SK-N-SH treated with all-trans-retinoic acid at 6 μM for 48 hours (cell line): ENCODE measurements around the gene PFKFB4.

Experiments used
- ATAC-seq: fragments of 200-7000 bp; cut with Tn5 transposase; 3 replicates; pipeline ENCODE4 v1.9.1; 2020; ENCODE audit warnings: mild to moderate bottlenecking, moderate library complexity
- ARNTL ChIP-seq: fragments of 450-650 bp; formaldehyde crosslinking; IDR thresholded peaks from 2 replicates; pipeline ENCODE4 v1.5.0; 2020; ENCODE audit warnings: low read depth, mild to moderate bottlenecking, moderate library complexity, borderline replicate concordance
- BACH2 ChIP-seq: fragments of 250-450 bp; sonication (Bioruptor Pico); IDR thresholded peaks from 2 replicates; pipeline ENCODE4 v1.9.0; 2021; ENCODE audit warnings: mild to moderate bottlenecking, borderline replicate concordance
- CREB5 ChIP-seq: fragments of 250-450 bp; sonication (Bioruptor Pico); IDR thresholded peaks from 2 replicates; pipeline ENCODE4 v1.5.1; 2020; ENCODE audit warnings: low read depth, mild to moderate bottlenecking, moderate library complexity
- CSDC2 ChIP-seq: fragments of 250-450 bp; sonication (Bioruptor Pico); IDR thresholded peaks from 2 replicates; pipeline ENCODE4 v1.5.0; 2020; ENCODE audit warnings: mild to moderate bottlenecking, moderate library complexity
- ESRRG ChIP-seq: fragments of 250-450 bp; sonication (Bioruptor Pico); IDR thresholded peaks from 2 replicates; pipeline ENCODE4 v1.6.1; 2021; ENCODE audit warnings: mild to moderate bottlenecking
- GLIS3 ChIP-seq: fragments of 250-450 bp; sonication (Bioruptor Pico); IDR thresholded peaks from 2 replicates; pipeline ENCODE4 v1.5.0; 2020; ENCODE audit warnings: mild to moderate bottlenecking, moderate library complexity
- ISL1 ChIP-seq: fragments of 250-450 bp; sonication (Bioruptor Pico); IDR thresholded peaks from 2 replicates; pipeline ENCODE4 v2.1.2; 2022; ENCODE audit warnings: mild to moderate bottlenecking, moderate library complexity
- OSR1 ChIP-seq: fragments of 250-450 bp; sonication (Bioruptor Pico); IDR thresholded peaks from 2 replicates; pipeline ENCODE4 v1.8.0; 2022; ENCODE audit warnings: moderate library complexity, mild to moderate bottlenecking, inconsistent platforms
- PATZ1 ChIP-seq: fragments of 250-450 bp; sonication (Bioruptor Pico); IDR thresholded peaks from 2 replicates; pipeline ENCODE4 v1.8.0; 2020; ENCODE audit warnings: mild to moderate bottlenecking, moderate library complexity, borderline replicate concordance
- POU6F1 ChIP-seq: fragments of 250-450 bp; sonication (Bioruptor Pico); IDR thresholded peaks from 2 replicates; pipeline ENCODE4 v1.8.0; 2021; ENCODE audit warnings: low read depth, mild to moderate bottlenecking, moderate library complexity, borderline replicate concordance
- PPARA ChIP-seq: fragments of 250-450 bp; sonication (Bioruptor Pico); IDR thresholded peaks from 2 replicates; pipeline ENCODE4 v1.5.0; 2020; ENCODE audit warnings: mild to moderate bottlenecking, borderline replicate concordance
- RARB ChIP-seq: fragments of 250-450 bp; sonication (Bioruptor Pico); IDR thresholded peaks from 2 replicates; pipeline ENCODE4 v1.8.0; 2021; ENCODE audit warnings: mild to moderate bottlenecking, moderate library complexity
- SNAI2 ChIP-seq: fragments of 250-450 bp; sonication (Bioruptor Pico); IDR thresholded peaks from 2 replicates; pipeline ENCODE4 v1.5.0; 2020; ENCODE audit warnings: mild to moderate bottlenecking, moderate library complexity
- TOX ChIP-seq: fragments of 250-450 bp; sonication (Bioruptor Pico); IDR thresholded peaks from 2 replicates; pipeline ENCODE4 v1.8.0; 2021; ENCODE audit warnings: mild to moderate bottlenecking, moderate library complexity, borderline replicate concordance
- TSHZ2 ChIP-seq: fragments of 250-450 bp; sonication (Bioruptor Pico); IDR thresholded peaks from 2 replicates; pipeline ENCODE4 v1.5.0; 2020; ENCODE audit warnings: mild to moderate bottlenecking, moderate library complexity
- ZC3H10 ChIP-seq: fragments of 250-450 bp; sonication (Bioruptor Pico); IDR thresholded peaks from 2 replicates; pipeline ENCODE4 v1.5.1; 2021; ENCODE audit warnings: mild to moderate bottlenecking, moderate library complexity
- ZFP3 ChIP-seq: fragments of 250-450 bp; sonication (Bioruptor Pico); IDR thresholded peaks from 2 replicates; pipeline ENCODE4 v1.5.0; 2020; ENCODE audit warnings: mild to moderate bottlenecking, moderate library complexity
- ZFP30 ChIP-seq: fragments of 450-650 bp; formaldehyde crosslinking; IDR thresholded peaks from 2 replicates; pipeline ENCODE4 v1.5.0; 2022; ENCODE audit warnings: mild to moderate bottlenecking, moderate library complexity
- ZNF565 ChIP-seq: fragments of 450-650 bp; formaldehyde crosslinking; conservative IDR thresholded peaks from 2 replicates; pipeline ENCODE4 v1.5.0; 2020; ENCODE audit warnings: low read depth, mild to moderate bottlenecking, moderate library complexity
- ZNF70 ChIP-seq: fragments of 450-650 bp; formaldehyde crosslinking; IDR thresholded peaks from 2 replicates; pipeline ENCODE4 v1.5.0; 2020; ENCODE audit warnings: mild to moderate bottlenecking, moderate library complexity
- ZNF8 ChIP-seq: fragments of 450-650 bp; formaldehyde crosslinking; IDR thresholded peaks from 2 replicates; pipeline ENCODE4 v1.5.0; 2020; ENCODE audit warnings: mild to moderate bottlenecking, moderate library complexity

The PFKFB4 gene

GRCh38 chr3:48596676-48597407 lies 40.2 kb upstream of the PFKFB4 start:
- ATAC-seq, result no peak
- TF ChIP-seq GLIS3 (CRISPR knock-in tag) (no peak), OSR1 (CRISPR knock-in tag) (no peak), ZC3H10 (CRISPR knock-in tag) (no peak), CREB5 (CRISPR knock-in tag) (no peak), ZNF8 (CRISPR knock-in tag) (no peak), TOX (CRISPR knock-in tag) (no peak), ARNTL (CRISPR knock-in tag) (no peak), POU6F1 (CRISPR knock-in tag) (no peak), RARB (CRISPR knock-in tag) (no peak), ESRRG (CRISPR knock-in tag) (no peak), ZNF565 (CRISPR knock-in tag) (no peak), ZFP30 (CRISPR knock-in tag) (no peak), ZNF70 (CRISPR knock-in tag) (no peak), CSDC2 (CRISPR knock-in tag) (no peak)

GRCh38 chr3:48596157-48596556 lies 39.6 kb upstream of the PFKFB4 start:
- TF ChIP-seq ZFP3 (CRISPR knock-in tag), result no peak
- TF ChIP-seq ZNF8 (CRISPR knock-in tag), result no peak
- TF ChIP-seq ZFP30 (CRISPR knock-in tag), result no peak
- no peak for TF ChIP-seq RARB (CRISPR knock-in tag)
- peak; percentile 2; the same call in 2 of the 3 replicates for ATAC-seq

GRCh38 chr3:48595526-48596121 lies 39.0 kb upstream of the PFKFB4 start:
- peak; percentile 50 for ATAC-seq
- TF ChIP-seq BACH2 (CRISPR knock-in tag) (no peak), TSHZ2 (no peak), ISL1 (CRISPR knock-in tag) (no peak), OSR1 (CRISPR knock-in tag) (no peak), PPARA (CRISPR knock-in tag) (no peak), ZNF70 (CRISPR knock-in tag) (no peak), ZFP30 (CRISPR knock-in tag) (no peak), ZFP3 (CRISPR knock-in tag) (no peak), ARNTL (CRISPR knock-in tag) (no peak), ZNF8 (CRISPR knock-in tag) (no peak), SNAI2 (CRISPR knock-in tag) (no peak), TOX (CRISPR knock-in tag) (no peak), GLIS3 (CRISPR knock-in tag) (no peak), ZNF565 (CRISPR knock-in tag) (no peak), PATZ1 (CRISPR knock-in tag) (no peak), POU6F1 (CRISPR knock-in tag) (no peak), ESRRG (CRISPR knock-in tag) (no peak)
